GM21825 (cell line): ENCODE results near the gene MMAB.

Experiments used
- ATAC-seq: cut with Tn5 transposase; IDR thresholded peaks from one replicate; pipeline ENCODE4 v1.9.1; 2021; ENCODE audit warnings: mild to moderate bottlenecking, moderate library complexity; ENCODE audit not compliant: unreplicated experiment

Gene MMAB

DNA sequence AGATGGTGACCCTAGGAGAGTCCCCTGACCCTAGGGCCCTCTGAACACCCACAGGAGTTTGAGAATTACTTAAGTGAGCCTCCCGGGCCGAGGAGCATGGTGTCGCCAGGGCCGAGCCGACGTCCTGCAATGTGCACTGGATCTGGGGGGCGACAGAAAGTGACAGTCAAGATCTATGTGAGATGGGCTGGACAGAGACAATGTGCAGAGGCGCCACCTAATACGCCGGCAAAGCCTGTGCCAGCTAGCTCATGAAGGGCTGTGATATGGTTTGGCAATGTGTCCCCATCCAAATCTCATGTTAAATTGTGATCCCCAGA, 11.6 kb downstream of the MMAB start:
- ATAC-seq, result no peak

GRCh38 chr12:109560867-109561710, 12.2 kb downstream of the MMAB start:
- no peak for ATAC-seq

- ATAC-seq, result no peak
Observed at GRCh38 chr12:109559601-109560000, 13.7 kb downstream of the MMAB start.

DNA sequence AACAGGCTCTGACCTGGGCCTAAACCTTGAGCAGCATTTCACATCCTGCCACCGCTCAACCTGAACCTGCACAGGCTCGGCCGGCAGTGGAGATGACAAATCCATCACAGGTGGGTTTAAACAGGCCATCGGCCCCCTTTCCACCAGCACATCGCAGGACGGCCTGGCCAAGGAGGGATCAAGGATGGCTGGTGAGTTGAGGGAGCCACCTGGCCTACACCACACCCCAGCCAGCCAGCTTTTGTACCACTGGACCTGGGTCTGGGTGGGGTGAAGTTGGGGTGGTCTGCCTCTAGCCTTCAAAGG, 14.2 kb downstream of the MMAB start:
- ATAC-seq, result no peak

DNA sequence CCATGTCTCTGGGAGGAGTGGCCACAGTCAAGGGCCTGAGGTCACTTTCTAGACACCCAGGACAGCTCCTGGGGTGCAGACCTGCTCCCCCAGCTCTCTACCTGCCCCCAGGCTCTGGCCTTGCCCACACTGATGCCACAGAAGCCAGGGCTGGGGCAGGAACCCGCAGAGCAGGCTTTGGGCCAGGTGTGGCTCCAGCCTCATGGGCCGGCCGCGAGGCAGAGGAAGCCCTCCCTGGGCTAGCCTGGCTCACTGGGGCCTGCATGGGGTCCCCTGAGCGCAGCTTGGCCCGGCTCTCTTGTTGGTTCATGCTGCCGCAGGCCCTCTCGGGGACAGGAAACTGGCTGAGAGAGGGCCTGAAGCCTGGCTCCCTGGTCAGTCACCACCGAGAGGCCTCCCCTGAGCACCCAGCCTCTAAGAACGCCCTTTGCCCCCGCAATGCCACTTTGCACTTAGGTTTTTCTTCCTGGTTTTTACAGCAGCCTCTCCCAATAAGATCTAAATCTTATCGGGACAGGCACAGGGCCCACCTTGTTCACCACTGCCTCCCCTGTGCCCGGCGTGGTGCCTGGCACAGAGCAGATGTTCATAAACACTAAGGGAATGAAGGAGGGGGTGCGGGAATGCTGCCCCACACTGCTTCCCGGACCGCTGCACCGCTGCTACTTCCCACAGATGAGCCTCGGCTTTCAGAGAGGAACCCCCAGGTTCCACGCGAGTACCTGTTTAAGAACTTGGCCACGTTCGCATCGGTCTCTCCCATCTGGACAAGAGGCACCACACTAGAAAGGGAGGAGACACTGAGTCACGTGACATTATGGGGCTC, 14.7 kb downstream of the MMAB start:
- no peak for ATAC-seq

GRCh38 chr12:109557805-109558204, 15.5 kb downstream of the MMAB start:
- ATAC-seq, result no peak

GRCh38 chr12:109557200-109557599, 16.1 kb downstream of the MMAB start:
- ATAC-seq, result no peak

- ATAC-seq, result no peak
Observed at GRCh38 chr12:109555431-109556315, 17.6 kb downstream of the MMAB start.

- no peak for ATAC-seq
Observed at GRCh38 chr12:109554761-109555160, 18.5 kb downstream of the MMAB start.

- no peak for ATAC-seq
Observed at GRCh38 chr12:109553906-109554500, 19.3 kb downstream of the MMAB start.

DNA sequence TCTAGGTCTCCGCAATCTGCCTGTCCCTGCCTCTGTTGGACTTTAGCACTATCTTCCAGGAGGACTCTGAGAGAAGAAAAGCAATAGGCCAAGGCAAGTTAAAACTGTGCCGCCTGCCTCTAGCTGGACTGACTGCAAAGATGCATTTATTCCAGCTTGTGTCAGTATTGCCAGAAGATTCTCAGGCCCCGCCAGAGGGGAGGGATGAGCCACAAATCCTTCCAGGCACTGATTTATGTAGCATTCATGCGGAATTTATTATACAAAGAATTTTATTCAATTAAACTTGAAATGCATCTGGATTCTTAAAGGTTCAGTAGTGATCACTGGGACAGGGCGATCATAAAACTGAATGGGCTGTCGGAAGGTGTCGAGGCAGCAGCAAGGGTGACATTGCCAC, 19.8 kb downstream of the MMAB start:
- ATAC-seq, result no peak

GRCh38 chr12:109552971-109553370, 20.3 kb downstream of the MMAB start:
- no peak for ATAC-seq

DNA sequence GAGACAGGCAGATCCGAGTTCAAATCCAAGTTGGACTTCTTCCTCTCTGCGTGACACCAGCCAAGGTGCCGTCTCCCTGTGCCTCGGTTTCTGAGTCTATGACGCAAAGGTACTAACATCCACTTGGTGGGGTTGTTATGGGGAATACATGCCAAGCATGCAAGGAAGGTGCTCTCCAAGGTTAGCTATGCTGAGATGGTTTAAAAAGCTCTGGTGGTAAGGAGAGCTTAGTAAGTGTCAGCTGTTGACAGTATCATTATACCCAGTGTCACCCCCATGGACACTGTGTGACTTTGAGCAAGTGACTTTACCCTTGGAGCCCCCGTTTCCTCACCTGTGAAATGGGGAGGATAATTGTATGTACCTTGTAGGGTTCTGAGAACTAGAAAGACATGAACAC, 22.2 kb downstream of the MMAB start:
- no peak for ATAC-seq

DNA sequence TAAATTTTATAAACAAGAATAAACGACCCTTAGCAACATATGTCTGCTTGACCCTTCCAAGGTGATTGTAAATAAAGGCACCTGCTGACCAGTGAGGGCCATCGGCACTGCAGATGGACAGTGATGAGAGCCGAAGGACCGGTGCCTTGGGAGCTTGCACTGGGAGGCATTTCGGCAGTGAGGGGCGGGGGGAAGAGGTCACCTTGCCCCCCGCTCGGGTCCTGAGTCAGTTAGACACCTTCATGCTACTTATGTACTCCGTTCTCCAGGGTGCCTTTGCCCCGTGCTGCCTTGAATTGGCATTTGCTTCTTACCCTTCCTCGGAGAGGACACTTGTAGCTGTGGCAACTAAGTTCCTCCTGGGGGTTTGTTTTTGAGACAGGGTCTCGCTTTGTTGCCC, 23.0 kb downstream of the MMAB start:
- ATAC-seq, result no peak

- ATAC-seq, result no peak
Observed at GRCh38 chr12:109549613-109550270, 23.6 kb downstream of the MMAB start.

DNA sequence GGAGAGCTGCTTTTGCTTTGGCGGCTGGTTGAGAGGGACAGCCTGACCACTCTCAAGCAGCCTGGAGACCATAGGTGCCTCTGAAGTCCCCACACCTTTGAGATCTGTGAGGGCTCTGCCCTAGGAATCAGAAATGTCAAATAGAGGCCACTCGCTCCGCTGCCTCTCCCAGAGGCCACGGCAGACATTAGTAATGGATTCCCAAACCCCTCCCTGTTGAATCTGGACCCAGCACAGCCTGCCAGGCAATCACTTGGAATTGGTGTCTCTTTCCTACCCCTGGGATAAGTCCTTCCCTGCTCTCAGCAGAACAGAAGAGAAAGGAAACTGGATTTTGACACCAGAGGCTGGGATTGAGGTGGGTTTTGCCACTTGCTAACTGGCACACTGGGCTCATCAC, 25.0 kb downstream of the MMAB start:
- no peak for ATAC-seq

GRCh38 chr12:109547286-109547685, 26.0 kb downstream of the MMAB start:
- no peak for ATAC-seq

DNA sequence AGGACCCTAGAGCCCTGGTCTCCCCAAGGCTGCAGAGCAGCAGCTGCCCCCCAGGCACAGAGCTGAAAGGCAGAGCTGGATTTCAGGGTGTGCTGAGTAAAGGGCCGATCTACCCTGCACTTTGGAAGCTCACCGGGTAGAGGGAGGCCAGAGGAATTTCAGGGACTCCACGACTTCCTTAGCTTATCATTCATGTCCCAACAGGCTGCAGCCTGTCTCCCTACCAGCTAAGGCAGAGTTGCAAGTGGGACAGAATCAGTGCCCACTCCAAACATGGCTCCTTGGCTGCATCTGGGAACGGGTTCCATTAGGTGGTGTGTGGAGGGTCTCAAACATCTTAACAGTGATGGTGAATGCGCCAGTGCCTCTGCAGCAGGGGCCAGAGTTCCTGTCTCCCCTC, 27.5 kb downstream of the MMAB start:
- ATAC-seq, result no peak

- ATAC-seq, result no peak
Observed at GRCh38 chr12:109544955-109545531, 28.3 kb downstream of the MMAB start.

DNA sequence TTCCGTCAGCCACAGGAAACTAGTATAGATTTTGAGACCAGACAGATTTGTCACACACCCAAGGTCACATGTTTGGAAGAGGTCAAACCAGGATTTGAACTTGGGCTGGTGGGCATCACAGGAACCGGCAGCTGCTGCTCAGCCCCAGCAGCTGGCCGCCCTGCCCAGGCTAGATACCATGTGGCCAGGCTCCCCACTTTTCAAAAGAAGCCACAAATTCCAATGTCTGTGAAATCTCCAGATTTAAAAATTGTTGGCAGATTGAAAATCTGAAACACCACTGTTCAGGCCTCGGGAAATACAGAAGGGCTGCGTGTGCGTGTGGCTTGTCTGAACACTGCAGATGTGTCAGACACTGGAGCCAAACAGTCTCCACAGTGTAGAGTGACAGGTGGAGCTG, 30.4 kb downstream of the MMAB start:
- no peak for ATAC-seq
